ENCODE results near the gene SFXN4. TPM values are rescaled to one million over a fixed set of nuclear protein-coding genes. Genes with fewer than 3 reads are reported as not detected.

The SFXN4 gene
- total and polyA plus RNA-seq, 9 of the 15 experiments (the other 6 are each of a cell fraction or from before 2014, with no cell fraction given), result 40.1 to 97.8 (median 54.5) TPM

DNA sequence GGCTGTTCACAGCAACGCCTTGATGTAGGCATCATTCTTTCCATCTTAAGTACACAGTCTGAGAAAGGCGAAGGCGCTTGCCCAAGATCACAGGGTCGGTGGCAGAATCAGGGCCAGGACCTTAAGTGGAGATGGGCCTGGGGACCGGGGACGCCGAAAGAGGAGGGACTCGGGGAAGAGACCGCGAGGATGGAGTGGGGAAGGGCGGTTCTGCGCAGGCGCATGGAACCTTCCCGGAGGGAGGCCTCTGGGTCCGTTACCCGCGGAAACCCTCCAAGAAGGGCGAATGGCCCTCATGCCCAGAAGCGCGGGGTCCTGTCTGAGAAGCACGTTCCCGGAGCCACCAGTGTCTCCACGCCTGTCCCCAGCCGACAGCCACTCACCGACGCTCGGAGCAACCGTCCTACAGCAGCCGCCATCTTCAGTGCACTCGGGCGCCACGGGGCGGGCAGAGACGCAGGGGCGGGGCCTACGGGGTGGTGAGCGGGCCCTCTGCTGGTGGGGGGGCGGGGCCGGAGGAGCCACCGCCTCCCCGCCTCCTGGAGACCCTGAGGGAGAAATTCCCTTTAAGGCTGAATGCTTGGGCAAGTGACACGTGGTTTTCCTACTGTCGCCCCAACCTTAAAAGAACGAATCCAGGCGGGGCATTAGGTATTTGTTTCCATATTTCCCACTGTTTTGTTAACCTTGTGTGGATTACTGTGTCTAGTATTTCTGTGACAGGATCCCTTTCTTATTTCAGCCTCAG is 13.0 kb upstream of the SFXN4 start, which contains the start of gene PRDX3 (continued):
- TF ChIP-seq, protein P1, sequence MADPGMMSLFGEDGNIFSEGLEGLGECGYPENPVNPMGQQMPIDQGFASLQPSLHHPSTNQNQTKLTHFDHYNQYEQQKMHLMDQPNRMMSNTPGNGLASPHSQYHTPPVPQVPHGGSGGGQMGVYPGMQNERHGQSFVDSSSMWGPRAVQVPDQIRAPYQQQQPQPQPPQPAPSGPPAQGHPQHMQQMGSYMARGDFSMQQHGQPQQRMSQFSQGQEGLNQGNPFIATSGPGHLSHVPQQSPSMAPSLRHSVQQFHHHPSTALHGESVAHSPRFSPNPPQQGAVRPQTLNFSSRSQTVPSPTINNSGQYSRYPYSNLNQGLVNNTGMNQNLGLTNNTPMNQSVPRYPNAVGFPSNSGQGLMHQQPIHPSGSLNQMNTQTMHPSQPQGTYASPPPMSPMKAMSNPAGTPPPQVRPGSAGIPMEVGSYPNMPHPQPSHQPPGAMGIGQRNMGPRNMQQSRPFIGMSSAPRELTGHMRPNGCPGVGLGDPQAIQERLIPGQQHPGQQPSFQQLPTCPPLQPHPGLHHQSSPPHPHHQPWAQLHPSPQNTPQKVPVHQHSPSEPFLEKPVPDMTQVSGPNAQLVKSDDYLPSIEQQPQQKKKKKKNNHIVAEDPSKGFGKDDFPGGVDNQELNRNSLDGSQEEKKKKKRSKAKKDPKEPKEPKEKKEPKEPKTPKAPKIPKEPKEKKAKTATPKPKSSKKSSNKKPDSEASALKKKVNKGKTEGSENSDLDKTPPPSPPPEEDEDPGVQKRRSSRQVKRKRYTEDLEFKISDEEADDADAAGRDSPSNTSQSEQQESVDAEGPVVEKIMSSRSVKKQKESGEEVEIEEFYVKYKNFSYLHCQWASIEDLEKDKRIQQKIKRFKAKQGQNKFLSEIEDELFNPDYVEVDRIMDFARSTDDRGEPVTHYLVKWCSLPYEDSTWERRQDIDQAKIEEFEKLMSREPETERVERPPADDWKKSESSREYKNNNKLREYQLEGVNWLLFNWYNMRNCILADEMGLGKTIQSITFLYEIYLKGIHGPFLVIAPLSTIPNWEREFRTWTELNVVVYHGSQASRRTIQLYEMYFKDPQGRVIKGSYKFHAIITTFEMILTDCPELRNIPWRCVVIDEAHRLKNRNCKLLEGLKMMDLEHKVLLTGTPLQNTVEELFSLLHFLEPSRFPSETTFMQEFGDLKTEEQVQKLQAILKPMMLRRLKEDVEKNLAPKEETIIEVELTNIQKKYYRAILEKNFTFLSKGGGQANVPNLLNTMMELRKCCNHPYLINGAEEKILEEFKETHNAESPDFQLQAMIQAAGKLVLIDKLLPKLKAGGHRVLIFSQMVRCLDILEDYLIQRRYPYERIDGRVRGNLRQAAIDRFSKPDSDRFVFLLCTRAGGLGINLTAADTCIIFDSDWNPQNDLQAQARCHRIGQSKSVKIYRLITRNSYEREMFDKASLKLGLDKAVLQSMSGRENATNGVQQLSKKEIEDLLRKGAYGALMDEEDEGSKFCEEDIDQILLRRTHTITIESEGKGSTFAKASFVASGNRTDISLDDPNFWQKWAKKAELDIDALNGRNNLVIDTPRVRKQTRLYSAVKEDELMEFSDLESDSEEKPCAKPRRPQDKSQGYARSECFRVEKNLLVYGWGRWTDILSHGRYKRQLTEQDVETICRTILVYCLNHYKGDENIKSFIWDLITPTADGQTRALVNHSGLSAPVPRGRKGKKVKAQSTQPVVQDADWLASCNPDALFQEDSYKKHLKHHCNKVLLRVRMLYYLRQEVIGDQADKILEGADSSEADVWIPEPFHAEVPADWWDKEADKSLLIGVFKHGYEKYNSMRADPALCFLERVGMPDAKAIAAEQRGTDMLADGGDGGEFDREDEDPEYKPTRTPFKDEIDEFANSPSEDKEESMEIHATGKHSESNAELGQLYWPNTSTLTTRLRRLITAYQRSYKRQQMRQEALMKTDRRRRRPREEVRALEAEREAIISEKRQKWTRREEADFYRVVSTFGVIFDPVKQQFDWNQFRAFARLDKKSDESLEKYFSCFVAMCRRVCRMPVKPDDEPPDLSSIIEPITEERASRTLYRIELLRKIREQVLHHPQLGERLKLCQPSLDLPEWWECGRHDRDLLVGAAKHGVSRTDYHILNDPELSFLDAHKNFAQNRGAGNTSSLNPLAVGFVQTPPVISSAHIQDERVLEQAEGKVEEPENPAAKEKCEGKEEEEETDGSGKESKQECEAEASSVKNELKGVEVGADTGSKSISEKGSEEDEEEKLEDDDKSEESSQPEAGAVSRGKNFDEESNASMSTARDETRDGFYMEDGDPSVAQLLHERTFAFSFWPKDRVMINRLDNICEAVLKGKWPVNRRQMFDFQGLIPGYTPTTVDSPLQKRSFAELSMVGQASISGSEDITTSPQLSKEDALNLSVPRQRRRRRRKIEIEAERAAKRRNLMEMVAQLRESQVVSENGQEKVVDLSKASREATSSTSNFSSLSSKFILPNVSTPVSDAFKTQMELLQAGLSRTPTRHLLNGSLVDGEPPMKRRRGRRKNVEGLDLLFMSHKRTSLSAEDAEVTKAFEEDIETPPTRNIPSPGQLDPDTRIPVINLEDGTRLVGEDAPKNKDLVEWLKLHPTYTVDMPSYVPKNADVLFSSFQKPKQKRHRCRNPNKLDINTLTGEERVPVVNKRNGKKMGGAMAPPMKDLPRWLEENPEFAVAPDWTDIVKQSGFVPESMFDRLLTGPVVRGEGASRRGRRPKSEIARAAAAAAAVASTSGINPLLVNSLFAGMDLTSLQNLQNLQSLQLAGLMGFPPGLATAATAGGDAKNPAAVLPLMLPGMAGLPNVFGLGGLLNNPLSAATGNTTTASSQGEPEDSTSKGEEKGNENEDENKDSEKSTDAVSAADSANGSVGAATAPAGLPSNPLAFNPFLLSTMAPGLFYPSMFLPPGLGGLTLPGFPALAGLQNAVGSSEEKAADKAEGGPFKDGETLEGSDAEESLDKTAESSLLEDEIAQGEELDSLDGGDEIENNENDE (IDR thresholded peaks at IDR 0.05; ENCODE audit: low read depth, low read length), result no peak
- no peak for TF ChIP-seq CEBPZ (IDR thresholded peaks at IDR 0.05; ENCODE audit: borderline replicate concordance, low read depth, low read length)
- no peak for TF ChIP-seq NFYB (IDR thresholded peaks at IDR 0.05; ENCODE audit: extremely low read depth, insufficient read length)
- no peak for TF ChIP-seq BDP1 (IDR thresholded peaks at IDR 0.05; ENCODE audit: insufficient read depth, insufficient read length)
- TF ChIP-seq, protein P2, sequence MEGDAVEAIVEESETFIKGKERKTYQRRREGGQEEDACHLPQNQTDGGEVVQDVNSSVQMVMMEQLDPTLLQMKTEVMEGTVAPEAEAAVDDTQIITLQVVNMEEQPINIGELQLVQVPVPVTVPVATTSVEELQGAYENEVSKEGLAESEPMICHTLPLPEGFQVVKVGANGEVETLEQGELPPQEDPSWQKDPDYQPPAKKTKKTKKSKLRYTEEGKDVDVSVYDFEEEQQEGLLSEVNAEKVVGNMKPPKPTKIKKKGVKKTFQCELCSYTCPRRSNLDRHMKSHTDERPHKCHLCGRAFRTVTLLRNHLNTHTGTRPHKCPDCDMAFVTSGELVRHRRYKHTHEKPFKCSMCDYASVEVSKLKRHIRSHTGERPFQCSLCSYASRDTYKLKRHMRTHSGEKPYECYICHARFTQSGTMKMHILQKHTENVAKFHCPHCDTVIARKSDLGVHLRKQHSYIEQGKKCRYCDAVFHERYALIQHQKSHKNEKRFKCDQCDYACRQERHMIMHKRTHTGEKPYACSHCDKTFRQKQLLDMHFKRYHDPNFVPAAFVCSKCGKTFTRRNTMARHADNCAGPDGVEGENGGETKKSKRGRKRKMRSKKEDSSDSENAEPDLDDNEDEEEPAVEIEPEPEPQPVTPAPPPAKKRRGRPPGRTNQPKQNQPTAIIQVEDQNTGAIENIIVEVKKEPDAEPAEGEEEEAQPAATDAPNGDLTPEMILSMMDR (IDR thresholded peaks at IDR 0.05 in 2 of 3, conservative IDR thresholded peaks at IDR 0.05 in 1 of 3; ENCODE audit: insufficient read depth in 2 of 3, low read depth in 1 of 3, low read length in 3 of 3), result peak in 1 of 3 experiments; percentile 32; a peak in 1 of 6 replicates
- peak; percentile 88 for TF ChIP-seq EP400 (IDR thresholded peaks at IDR 0.05)
- no peak for TF ChIP-seq FOXK1 (CRISPR knock-in tag; IDR thresholded peaks at IDR 0.05; ENCODE audit: borderline replicate concordance)
- no peak for TF ChIP-seq ZNF79 (CRISPR knock-in tag; IDR thresholded peaks at IDR 0.05; ENCODE audit: low read depth)
- TF ChIP-seq HDGF (IDR thresholded peaks at IDR 0.05), result no peak
- TF ChIP-seq XRCC3 (IDR thresholded peaks at IDR 0.05), result no peak
- no peak for TF ChIP-seq BCL6 (CRISPR knock-in tag; IDR thresholded peaks at IDR 0.05)
